GM18867 (cell line): ENCODE measurements around the gene MNX1.

Source experiments
- ATAC-seq: cut with Tn5 transposase; IDR thresholded peaks from one replicate; pipeline ENCODE4 v1.9.1; 2021; ENCODE audit warnings: mild to moderate bottlenecking, moderate library complexity; ENCODE audit not compliant: unreplicated experiment

The MNX1 gene

GRCh38 chr7:157003756-157004520 lies 6.5 kb downstream of the MNX1 start:
- ATAC-seq: no peak

GRCh38 chr7:157003445-157003755 lies 7.1 kb downstream of the MNX1 start:
- no peak for ATAC-seq

- ATAC-seq: no peak
These were observed 7.5 kb downstream of the MNX1 start for GRCh38 chr7:157002819-157003421.

- ATAC-seq: no peak
These were observed 8.3 kb downstream of the MNX1 start for GRCh38 chr7:157001920-157002818.

GRCh38 chr7:157000741-157001653 lies 9.5 kb downstream of the MNX1 start:
- no peak for ATAC-seq

- ATAC-seq: peak; percentile 37
These were observed 10.3 kb downstream of the MNX1 start for GRCh38 chr7:156999958-157000726.

GRCh38 chr7:156998988-156999957 lies 11.2 kb downstream of the MNX1 start:
- peak; percentile 29 for ATAC-seq

- no peak for ATAC-seq
These were observed 16.0 kb downstream of the MNX1 start for GRCh38 chr7:156994417-156994816.

GRCh38 chr7:156993925-156994235 lies 16.6 kb downstream of the MNX1 start:
- ATAC-seq: no peak

- no peak for ATAC-seq
These were observed 17.2 kb downstream of the MNX1 start for GRCh38 chr7:156993021-156993924.

GRCh38 chr7:156989766-156990535 lies 20.5 kb downstream of the MNX1 start:
- ATAC-seq: no peak

GRCh38 chr7:156988343-156989185 lies 21.9 kb downstream of the MNX1 start:
- ATAC-seq: no peak

- no peak for ATAC-seq
These were observed 24.1 kb downstream of the MNX1 start for GRCh38 chr7:156986378-156986777.

GRCh38 chr7:156985101-156985992 lies 25.1 kb downstream of the MNX1 start:
- ATAC-seq: no peak

- no peak for ATAC-seq
These were observed 26.1 kb downstream of the MNX1 start for GRCh38 chr7:156984174-156984891.
